ENCODE results near the gene FOXM1. TPM values are rescaled to one million over a fixed set of nuclear protein-coding genes. Genes with fewer than 3 reads are reported as not detected.
A peak's percentile ranks its signal among the peaks of the same experiment; 100 is the strongest.

Gene FOXM1
- total and polyA plus RNA-seq, 2 of the 13 experiments (the other 11 are each of a cell fraction or from before 2014, with no cell fraction given): 17.1 to 25.9 TPM

DNA sequence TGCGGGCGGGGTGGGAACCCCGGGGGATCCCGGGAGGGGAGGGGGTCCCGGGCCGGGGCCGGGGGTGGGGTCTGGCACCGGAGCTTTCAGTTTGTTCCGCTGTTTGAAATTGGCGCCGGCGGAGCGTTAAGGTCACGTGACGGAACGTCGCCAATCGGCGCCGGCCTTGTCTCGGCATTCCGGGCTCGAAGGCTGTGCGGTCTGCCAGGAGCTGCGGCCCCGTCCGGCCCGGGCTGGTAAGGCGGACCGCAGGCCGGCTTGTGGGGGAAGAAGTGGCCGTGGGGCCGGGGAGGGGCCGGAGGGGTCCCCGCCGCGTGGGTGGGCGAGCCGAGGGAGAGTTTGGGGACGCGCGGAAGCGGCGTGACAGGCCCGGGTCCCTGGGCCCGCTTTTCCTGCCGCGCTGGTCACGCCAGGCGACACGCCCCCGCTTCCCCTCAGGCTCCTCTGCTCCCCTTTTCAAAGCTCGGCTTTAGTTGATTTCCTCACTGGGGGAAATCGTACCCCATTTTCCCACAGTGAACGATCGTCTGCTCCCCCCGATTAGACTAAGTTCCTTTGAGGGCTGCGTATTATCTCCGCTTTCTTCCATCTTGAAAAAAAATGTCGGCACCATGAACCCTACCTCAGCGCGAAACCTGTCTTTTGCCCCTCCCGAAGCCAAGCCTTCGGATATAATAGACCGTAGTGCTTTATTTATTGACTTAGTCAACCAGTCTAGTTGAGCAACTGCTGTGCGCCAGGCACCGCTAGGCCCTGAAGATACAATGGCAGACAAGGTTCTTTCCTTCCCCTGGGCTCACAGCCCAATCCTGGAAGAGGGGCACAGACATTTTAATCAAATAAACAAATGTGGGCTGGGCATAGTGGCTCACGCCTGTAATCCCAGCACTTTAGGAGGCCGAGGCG is at the start of gene FOXM1, which contains the start of gene RHNO1 (continued):
- TF ChIP-seq, protein P1, sequence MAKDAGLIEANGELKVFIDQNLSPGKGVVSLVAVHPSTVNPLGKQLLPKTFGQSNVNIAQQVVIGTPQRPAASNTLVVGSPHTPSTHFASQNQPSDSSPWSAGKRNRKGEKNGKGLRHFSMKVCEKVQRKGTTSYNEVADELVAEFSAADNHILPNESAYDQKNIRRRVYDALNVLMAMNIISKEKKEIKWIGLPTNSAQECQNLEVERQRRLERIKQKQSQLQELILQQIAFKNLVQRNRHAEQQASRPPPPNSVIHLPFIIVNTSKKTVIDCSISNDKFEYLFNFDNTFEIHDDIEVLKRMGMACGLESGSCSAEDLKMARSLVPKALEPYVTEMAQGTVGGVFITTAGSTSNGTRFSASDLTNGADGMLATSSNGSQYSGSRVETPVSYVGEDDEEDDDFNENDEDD (CRISPR knock-in tag; IDR thresholded peaks at IDR 0.05; ENCODE audit: borderline replicate concordance): peak; percentile 97
- TF ChIP-seq RAD51 (IDR thresholded peaks at IDR 0.05; ENCODE audit: borderline replicate concordance): peak; percentile 94
- TF ChIP-seq GLI4 (CRISPR knock-in tag; IDR thresholded peaks at IDR 0.05; ENCODE audit: borderline replicate concordance): 0 out of 2 replicates have a peak, but pooled peaks have one; percentile 19
- TF ChIP-seq HINFP (CRISPR knock-in tag; IDR thresholded peaks at IDR 0.05; ENCODE audit: low read depth): no peak
- TF ChIP-seq FOXA3 (CRISPR knock-in tag; IDR thresholded peaks at IDR 0.05): peak; percentile 50
- peak; percentile 67 for TF ChIP-seq KDM2A (CRISPR knock-in tag; IDR thresholded peaks at IDR 0.05; ENCODE audit: borderline replicate concordance, low read depth)
- TF ChIP-seq NCOA5 (CRISPR knock-in tag; IDR thresholded peaks at IDR 0.05): no peak
- no peak for TF ChIP-seq ZNF333 (CRISPR knock-in tag; IDR thresholded peaks at IDR 0.05; ENCODE audit: borderline replicate concordance)
- no peak for TF ChIP-seq ZNF619 (CRISPR knock-in tag; IDR thresholded peaks at IDR 0.05)
- no peak for TF ChIP-seq ZNF644 (CRISPR knock-in tag; IDR thresholded peaks at IDR 0.05; ENCODE audit: low read depth)
- TF ChIP-seq KDM1A (CRISPR knock-in tag; IDR thresholded peaks at IDR 0.05): no peak
- TF ChIP-seq FOXM1 (CRISPR knock-in tag; IDR thresholded peaks at IDR 0.05): 0 out of 2 replicates have a peak, but pooled peaks have one; percentile 63
- peak; percentile 62; the same call in 1 of the 2 replicates for TF ChIP-seq ZNF225 (CRISPR knock-in tag; IDR thresholded peaks at IDR 0.05)
- TF ChIP-seq DRAP1 (CRISPR knock-in tag; IDR thresholded peaks at IDR 0.05): 0 out of 2 replicates have a peak, but pooled peaks have one; percentile 12
- TF ChIP-seq KAT8 (CRISPR knock-in tag; IDR thresholded peaks at IDR 0.05): peak; percentile 37; the same call in 1 of the 2 replicates
- peak; percentile 38 for TF ChIP-seq ZNF772 (CRISPR knock-in tag; IDR thresholded peaks at IDR 0.05)
- TF ChIP-seq, protein P2, sequence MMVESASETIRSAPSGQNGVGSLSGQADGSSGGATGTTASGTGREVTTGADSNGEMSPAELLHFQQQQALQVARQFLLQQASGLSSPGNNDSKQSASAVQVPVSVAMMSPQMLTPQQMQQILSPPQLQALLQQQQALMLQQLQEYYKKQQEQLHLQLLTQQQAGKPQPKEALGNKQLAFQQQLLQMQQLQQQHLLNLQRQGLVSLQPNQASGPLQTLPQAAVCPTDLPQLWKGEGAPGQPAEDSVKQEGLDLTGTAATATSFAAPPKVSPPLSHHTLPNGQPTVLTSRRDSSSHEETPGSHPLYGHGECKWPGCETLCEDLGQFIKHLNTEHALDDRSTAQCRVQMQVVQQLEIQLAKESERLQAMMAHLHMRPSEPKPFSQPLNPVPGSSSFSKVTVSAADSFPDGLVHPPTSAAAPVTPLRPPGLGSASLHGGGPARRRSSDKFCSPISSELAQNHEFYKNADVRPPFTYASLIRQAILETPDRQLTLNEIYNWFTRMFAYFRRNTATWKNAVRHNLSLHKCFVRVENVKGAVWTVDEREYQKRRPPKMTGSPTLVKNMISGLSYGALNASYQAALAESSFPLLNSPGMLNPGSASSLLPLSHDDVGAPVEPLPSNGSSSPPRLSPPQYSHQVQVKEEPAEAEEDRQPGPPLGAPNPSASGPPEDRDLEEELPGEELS (CRISPR knock-in tag; IDR thresholded peaks at IDR 0.05): no peak
- TF ChIP-seq HOXA5 (CRISPR knock-in tag; IDR thresholded peaks at IDR 0.05): peak; percentile 13; the same call in 1 of the 2 replicates
- TF ChIP-seq PHF21A (CRISPR knock-in tag; IDR thresholded peaks at IDR 0.05): peak; percentile 41; the same call in 1 of the 2 replicates
- TF ChIP-seq ZBED4 (CRISPR knock-in tag; IDR thresholded peaks at IDR 0.05; ENCODE audit: borderline replicate concordance): 0 out of 2 replicates have a peak, but pooled peaks have one; percentile 59
